Spleen (tissue), 11 donors: ENCODE results near the gene TNFAIP2. TPM values are rescaled to one million over a fixed set of nuclear protein-coding genes. Genes with fewer than 3 reads are reported as not detected.
"Not testable (repeated sequence)": the region's sequence is repeated elsewhere in the genome, so short reads cannot be mapped to it uniquely, and the experiment has no call there.

Experiments
- DNase-seq: peaks from one replicate; pipeline ENCODE4 v3.0.0-alpha.2; 2020
- H3K27ac ChIP-seq, 8 donors: fragments of 200-600 bp; sonication (generic) in 7 of 8; 1 replicate in 4 of 8; 2 replicates in 4 of 8; pipeline versions ENCODE4 v1.5.0 to v1.8.0; 2016 to 2021; ENCODE audit warnings: inconsistent platforms in 4 of 8, mild to moderate bottlenecking in 4 of 8, moderate library complexity in 1 of 8
- H3K27me3 ChIP-seq, 7 donors: fragments of 200-600 bp; sonication (generic) in 6 of 7; replicated peaks in 1 of 7; 1 replicate in 4 of 7; 2 replicates in 3 of 7; pipeline versions ENCODE4 v1.5.0 to v1.8.0; 2016 to 2021; ENCODE audit warnings: inconsistent platforms in 3 of 7, mild to moderate bottlenecking in 1 of 7
- H3K36me3 ChIP-seq, 6 donors: fragments of 200-600 bp; sonication (generic) in 5 of 6; 1 replicate in 4 of 6; 2 replicates in 2 of 6; pipeline versions ENCODE4 v1.5.0 to v1.8.0; 2016 to 2021; ENCODE audit warnings: inconsistent platforms in 2 of 6
- H3K4me1 ChIP-seq, 6 donors: fragments of 200-600 bp; sonication (generic) in 5 of 6; 1 replicate in 3 of 6; 2 replicates in 3 of 6; pipeline versions ENCODE4 v1.5.0 to v1.8.0; 2016 to 2021; ENCODE audit warnings: inconsistent platforms in 3 of 6
- H3K4me3 ChIP-seq, 8 donors: fragments of 200-600 bp; sonication (generic) in 7 of 8; 1 replicate in 4 of 8; 2 replicates in 4 of 8; pipeline versions ENCODE4 v1.5.0 to v1.8.0; 2016 to 2021; ENCODE audit warnings: inconsistent platforms in 4 of 8, mild to moderate bottlenecking in 4 of 8, moderate library complexity in 2 of 8
- H3K9me3 ChIP-seq, 8 donors: fragments of 200-600 bp; sonication (generic) in 7 of 8; 1 replicate in 4 of 8; 2 replicates in 4 of 8; pipeline versions ENCODE4 v1.5.0 to v1.8.0; 2016 to 2021; ENCODE audit warnings: inconsistent platforms in 4 of 8
- POLR2A ChIP-seq, 3 donors: fragments of 450-650 bp; IDR thresholded peaks; one replicate each; pipeline ENCODE4 v1.5.1; 2017; ENCODE audit warnings: antibody characterized with exemption in 3 of 3, mild to moderate bottlenecking in 1 of 3
- POLR2AphosphoS5 ChIP-seq, 3 donors: sonication (generic); formaldehyde crosslinking; IDR thresholded peaks; one replicate each; pipeline ENCODE4 v1.5.1; 2017; ENCODE audit warnings: antibody characterized with exemption in 3 of 3
- WGBS, 5 donors: extraction: QIAGEN DNeasy Blood & Tissue Kit in 3 of 5; methylation state at CpG; one replicate each; pipeline versions ENCODE4 v1.1.5 to v1.1.7; 2013 to 2018; 5-methylcytosine and 5-hydroxymethylcytosine counted together
- intact Hi-C: fragments of 100-400 bp; cut with DNase I; formaldehyde crosslinking; loops from one replicate; pipeline ENCODE4 v1.15.0; 2023; ENCODE audit warnings: low total_unique reads
- polyA plus RNA-seq, 3 donors: library from polyadenylated mRNA; stranded (reverse); fragments of 200-250 nt; gene quantifications; one replicate each; pipeline ENCODE4 v1.2.1, GENCODE V29; 2013
- total RNA-seq, 7 donors: library from RNA; depleted of rRNA in 3 of 7; stranded (reverse); fragments of >200 nt in 3 of 7; fragmentation: NEBNext Ultra II Directional in 4 of 7; extraction: Animal tissue kit (Norgen Biotek cat#: 25700) in 4 of 7; gene quantifications; one replicate each; pipeline versions ENCODE4 v1.1.0 to v1.2.1, GENCODE V29; 2016 to 2021
- TF ChIP-seq, protein P1 (sequence below), 11 experiments: fragments of 200-600 bp in 7 of 11; fragments of 450-650 bp in 4 of 11; sonication (generic) in 4 of 11; IDR thresholded peaks in 8 of 11; conservative IDR thresholded peaks in 3 of 11; 1 replicate in 7 of 11; 2 replicates in 4 of 11; pipeline versions ENCODE4 v1.4.0 to v1.8.0; 2016 to 2021; ENCODE audit warnings: antibody characterized with exemption in 11 of 11, inconsistent platforms in 4 of 11, mild to moderate bottlenecking in 1 of 11
- donor health status: healthy with polysubstance abuse.
- donor health status: DM: no; HTN: no; CAD: no; lungs with moderate emphysema.
- donor health status: DM: no; HTN: no; CAD: no.
- donor health status: Bipolar disorder and iron deficiency.
- donor health status: healthy.
- donor health status: DM: no; HTN: no; CAD: no.
- donor health status: DM: yes; HTN: yes; CAD: no.

TNFAIP2 gene
- total and polyA plus RNA-seq, 10 donors, result 90.2 to 410 (median 268) TPM

DNA sequence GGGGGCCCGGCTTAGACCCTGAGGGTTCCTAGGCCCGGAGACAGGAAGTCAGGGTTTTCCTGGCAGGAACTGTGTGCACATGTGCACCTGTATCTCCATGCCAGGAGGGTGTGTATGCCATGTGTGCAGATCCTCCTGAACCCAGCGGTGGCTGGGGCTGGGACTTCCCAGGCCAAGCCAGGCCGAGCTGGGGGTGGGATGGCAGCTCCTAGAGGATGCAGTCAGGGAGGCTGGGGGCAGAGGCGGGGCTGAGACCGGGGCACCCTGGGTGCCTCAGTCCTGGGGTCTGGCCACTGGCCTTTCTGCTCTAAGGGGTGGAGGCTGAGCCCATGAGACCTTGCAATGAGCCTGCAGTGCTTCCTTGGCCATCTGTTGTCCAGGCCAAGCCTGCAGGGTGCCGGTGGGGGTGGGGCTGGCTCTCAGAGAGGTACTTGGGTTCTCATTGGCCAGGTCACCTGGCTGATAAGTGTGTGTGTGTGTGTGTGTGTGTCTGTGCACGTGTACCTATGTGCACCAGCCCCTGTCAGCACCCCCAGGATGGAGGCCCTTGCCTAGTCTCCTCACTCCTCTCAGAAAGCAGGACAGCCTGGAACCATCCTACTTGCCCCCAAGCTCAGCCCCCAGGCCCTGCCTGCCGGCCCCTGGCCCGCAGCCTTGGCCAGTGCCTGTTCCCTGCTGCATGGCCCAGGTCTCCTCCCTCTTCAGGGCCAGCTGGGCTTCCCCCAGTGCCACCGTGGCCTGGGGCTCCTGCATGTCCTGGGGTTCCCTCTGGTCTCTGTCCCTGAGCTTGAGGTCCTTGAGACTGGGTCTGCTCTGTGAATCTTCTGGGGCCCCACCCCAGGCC is 10.6 kb upstream of the TNFAIP2 start:
- no peak for DNase-seq
- no peak for TF ChIP-seq POLR2AphosphoS5 (IDR thresholded peaks at IDR 0.05)
- TF ChIP-seq, protein P1, sequence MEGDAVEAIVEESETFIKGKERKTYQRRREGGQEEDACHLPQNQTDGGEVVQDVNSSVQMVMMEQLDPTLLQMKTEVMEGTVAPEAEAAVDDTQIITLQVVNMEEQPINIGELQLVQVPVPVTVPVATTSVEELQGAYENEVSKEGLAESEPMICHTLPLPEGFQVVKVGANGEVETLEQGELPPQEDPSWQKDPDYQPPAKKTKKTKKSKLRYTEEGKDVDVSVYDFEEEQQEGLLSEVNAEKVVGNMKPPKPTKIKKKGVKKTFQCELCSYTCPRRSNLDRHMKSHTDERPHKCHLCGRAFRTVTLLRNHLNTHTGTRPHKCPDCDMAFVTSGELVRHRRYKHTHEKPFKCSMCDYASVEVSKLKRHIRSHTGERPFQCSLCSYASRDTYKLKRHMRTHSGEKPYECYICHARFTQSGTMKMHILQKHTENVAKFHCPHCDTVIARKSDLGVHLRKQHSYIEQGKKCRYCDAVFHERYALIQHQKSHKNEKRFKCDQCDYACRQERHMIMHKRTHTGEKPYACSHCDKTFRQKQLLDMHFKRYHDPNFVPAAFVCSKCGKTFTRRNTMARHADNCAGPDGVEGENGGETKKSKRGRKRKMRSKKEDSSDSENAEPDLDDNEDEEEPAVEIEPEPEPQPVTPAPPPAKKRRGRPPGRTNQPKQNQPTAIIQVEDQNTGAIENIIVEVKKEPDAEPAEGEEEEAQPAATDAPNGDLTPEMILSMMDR (IDR thresholded peaks at IDR 0.05 in 8 of 11, conservative IDR thresholded peaks at IDR 0.05 in 3 of 11), result no peak
- TF ChIP-seq POLR2A (IDR thresholded peaks at IDR 0.05), result no peak
- H3K4me3 ChIP-seq, result no peak overlapping the region
- intact Hi-C loops, result no loop called here
- no peaks in the 10 kb centered on the region for H3K9me3 ChIP-seq
- peaks cover 0 to 4% (median 0%) of the 10 kb centered on the region in 7 donors for H3K27me3 ChIP-seq
- peak overlapping the region in 4 of 8 donors; percentile 0 to 99 (median 68) for H3K27ac ChIP-seq
- H3K36me3 ChIP-seq, result no peaks in the 10 kb centered on the region
- 26 to 44% (median 36%) methylated on average over 7 to 11 of the region's 11 CpGs for WGBS, 5 donors
- H3K4me1 ChIP-seq, result peaks cover 12 to 88% (median 58%) of the 10 kb centered on the region in 6 donors

DNA sequence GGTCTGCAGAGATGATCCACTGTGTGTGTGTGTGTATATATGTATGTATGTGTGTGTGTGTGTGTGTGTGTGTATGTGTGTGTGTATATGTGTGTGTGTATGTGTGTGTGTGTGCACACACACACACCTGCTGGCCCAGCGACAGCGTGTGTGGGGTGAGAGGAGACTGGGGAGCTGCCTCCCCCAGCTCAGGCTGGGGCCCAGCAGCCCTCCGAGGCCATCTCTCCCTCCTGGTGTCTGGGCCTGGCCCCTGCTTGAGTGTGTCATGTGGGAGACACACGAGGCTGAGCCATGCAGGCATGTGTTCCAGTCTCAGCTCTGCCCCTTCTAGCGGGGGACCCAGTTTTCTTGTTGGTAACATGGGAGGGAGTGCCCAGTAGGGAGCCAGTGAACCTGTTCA is 10.0 kb upstream of the TNFAIP2 start:
- TF ChIP-seq POLR2A (IDR thresholded peaks at IDR 0.05), result no peak
- no peak for TF ChIP-seq POLR2AphosphoS5 (IDR thresholded peaks at IDR 0.05)
- TF ChIP-seq, protein P1 (IDR thresholded peaks at IDR 0.05 in 8 of 11, conservative IDR thresholded peaks at IDR 0.05 in 3 of 11), result no peak
- Histone ChIP-seq H3K4me3 (no peak overlapping the region), H3K27ac (peak overlapping the region in 3 of 8 donors; percentile 0 to 99 (median 74)), H3K4me1 (peaks cover 14 to 94% (median 61%) of the 10 kb centered on the region in 6 donors), H3K27me3 (no peaks in the 10 kb centered on the region), H3K36me3 (no peaks in the 10 kb centered on the region), H3K9me3 (no peaks in the 10 kb centered on the region)
- whole genome bisulfite sequencing, 5 donors, result 62 to 68% (median 64%) methylated on average over 5 of the region's 5 CpGs
- intact Hi-C loops, result no loop called here
- DNase-seq, result no peak

DNA sequence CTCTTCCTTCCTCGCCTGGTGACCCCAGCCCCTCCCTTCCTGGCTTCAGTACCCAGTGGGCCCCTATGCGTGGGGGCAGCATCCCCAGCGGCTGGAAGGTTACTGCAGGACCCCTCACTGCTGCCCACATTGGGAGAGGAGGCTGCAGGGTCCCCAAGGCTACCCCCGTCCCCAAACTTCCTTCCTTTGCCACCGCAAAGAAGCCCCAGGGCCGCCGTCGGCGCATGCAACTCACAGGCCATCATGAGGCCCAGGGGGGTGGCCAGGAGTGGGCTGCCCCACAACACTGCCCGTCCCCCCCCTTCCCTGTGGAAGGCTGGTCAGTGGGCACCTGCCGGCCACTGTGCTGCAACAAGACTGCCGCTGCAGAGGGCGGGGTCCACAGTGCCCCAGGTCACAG is 9.5 kb upstream of the TNFAIP2 start:
- intact Hi-C loops, result no loop called here
- Histone ChIP-seq H3K4me3 (no peak overlapping the region), H3K27me3 (no peaks in the 10 kb centered on the region), H3K36me3 (no peaks in the 10 kb centered on the region), H3K4me1 (peaks cover 19 to 94% (median 64%) of the 10 kb centered on the region in 6 donors), H3K27ac (peak overlapping the region in 1 of 8 donors; percentile 99), H3K9me3 (no peaks in the 10 kb centered on the region)
- no peak for DNase-seq
- TF ChIP-seq POLR2AphosphoS5 (IDR thresholded peaks at IDR 0.05), result peak in 1 of 3 donors; percentile 14
- TF ChIP-seq, protein P1 (IDR thresholded peaks at IDR 0.05 in 8 of 11, conservative IDR thresholded peaks at IDR 0.05 in 3 of 11), result no peak
- 27 to 56% (median 40%) methylated on average over 3 to 13 of the region's 13 CpGs for WGBS, 5 donors

DNA sequence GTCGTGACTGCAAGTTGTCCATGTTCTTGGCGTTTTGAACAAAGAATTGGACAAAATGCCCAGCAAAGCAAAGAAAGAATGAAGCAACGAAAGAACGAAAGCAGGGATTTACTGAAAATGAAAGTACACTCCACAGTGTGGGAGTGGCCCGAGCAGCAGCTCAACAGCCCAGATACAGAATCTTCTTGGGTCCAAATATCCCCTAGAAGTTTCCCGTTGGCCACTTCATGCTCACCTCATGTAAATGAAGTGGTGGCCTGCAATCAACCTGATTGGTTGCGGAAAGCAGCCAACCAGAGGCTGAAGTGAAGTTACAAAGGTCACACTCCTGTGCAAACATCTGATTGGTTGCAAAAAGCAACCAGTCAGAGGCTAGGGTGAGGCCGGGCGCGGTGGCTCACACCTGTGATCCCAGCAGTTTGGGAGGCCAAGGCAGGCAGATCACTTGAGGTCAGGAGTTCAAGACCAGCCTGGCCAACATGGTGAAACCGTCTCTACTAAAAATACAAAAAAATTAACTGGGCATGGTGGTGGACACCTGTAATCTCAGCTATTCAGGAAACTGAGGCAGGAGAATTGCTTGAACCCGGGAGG is 8.1 kb upstream of the TNFAIP2 start:
- DNase-seq, H3K27me3 ChIP-seq, intact Hi-C loops, H3K9me3 ChIP-seq, H3K36me3 ChIP-seq: not testable (repeated sequence)
- peaks cover 19 to 100% (median 73%) of the 10 kb centered on the region in 6 donors for H3K4me1 ChIP-seq
- peak overlapping the region in 4 of 8 donors; percentile 2 to 46 (median 20) for H3K4me3 ChIP-seq
- H3K27ac ChIP-seq, result peak overlapping the region; percentile 20 to 99 (median 68)
- WGBS, 5 donors, result 45 to 60% (median 52%) methylated on average over 12 of the region's 12 CpGs
